Measurements from ENCODE around the gene PEX6.

PEX6 gene

DNA sequence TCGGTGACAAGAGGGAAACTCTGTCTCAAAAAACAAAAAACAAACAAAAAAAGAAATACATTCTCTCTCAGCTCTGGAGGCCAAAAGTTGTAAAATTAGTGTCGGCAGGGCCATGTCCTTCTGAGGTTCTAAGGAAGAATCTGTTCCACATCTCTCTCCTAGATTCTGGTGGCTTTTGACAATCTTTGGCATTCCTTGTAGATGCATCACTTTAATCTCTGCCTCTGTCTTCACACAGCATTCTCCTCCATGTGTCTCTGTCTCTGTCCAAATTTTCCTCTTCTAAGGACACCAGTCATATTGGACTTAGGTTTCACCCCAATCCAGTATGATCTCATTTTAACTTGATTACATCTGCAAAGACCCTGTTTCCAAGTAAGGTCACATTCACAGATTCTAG lies 14.5 kb upstream of the PEX6 start:
- DNase-seq: no peak

DNA sequence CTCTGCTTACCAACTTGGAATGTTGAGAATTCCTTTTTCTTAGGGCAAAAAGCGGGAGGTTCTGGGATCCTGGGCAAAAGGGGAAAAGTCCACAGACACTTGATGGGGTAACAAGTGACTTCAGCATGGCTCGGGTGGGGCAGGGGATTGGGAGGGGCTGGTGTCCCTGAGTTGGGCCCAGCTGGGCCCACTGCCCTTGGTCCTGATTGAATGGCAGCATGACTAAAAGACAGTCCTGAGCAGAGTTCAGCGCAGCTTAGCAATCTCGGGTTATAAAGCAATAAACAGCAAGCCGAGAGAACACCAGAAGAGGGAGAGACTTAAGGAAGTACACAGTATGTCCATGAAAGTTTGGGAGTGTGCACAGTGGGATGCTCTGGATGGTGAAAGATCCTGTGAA lies 10.9 kb upstream of the PEX6 start:
- DNase-seq: no peak

DNA sequence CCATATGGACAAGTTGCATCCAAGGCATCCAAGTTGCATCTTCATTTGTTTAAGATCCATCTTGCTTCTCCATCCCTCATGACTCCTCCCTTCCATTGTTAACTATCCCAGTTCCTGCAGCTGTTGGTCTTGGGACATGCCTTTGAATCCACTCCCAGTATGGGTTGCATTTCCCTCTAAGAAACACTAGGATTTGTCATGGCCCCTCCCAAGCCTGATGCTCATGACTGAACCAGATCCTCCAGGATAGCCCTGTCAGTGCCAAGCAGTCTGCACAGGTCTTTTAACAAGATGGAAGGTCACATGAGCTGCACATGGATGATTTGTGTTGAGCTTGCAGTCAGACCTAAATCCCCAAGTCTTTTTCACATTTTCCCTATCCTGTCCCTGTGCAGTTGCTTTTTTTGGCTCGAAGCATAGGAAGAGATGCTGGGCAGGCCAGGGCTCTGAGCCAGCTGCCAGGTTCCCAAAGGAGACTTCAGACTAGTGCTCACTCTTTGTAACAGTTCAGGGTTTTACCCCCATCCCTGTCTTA lies 9.6 kb upstream of the PEX6 start:
- no peak for DNase-seq

DNA sequence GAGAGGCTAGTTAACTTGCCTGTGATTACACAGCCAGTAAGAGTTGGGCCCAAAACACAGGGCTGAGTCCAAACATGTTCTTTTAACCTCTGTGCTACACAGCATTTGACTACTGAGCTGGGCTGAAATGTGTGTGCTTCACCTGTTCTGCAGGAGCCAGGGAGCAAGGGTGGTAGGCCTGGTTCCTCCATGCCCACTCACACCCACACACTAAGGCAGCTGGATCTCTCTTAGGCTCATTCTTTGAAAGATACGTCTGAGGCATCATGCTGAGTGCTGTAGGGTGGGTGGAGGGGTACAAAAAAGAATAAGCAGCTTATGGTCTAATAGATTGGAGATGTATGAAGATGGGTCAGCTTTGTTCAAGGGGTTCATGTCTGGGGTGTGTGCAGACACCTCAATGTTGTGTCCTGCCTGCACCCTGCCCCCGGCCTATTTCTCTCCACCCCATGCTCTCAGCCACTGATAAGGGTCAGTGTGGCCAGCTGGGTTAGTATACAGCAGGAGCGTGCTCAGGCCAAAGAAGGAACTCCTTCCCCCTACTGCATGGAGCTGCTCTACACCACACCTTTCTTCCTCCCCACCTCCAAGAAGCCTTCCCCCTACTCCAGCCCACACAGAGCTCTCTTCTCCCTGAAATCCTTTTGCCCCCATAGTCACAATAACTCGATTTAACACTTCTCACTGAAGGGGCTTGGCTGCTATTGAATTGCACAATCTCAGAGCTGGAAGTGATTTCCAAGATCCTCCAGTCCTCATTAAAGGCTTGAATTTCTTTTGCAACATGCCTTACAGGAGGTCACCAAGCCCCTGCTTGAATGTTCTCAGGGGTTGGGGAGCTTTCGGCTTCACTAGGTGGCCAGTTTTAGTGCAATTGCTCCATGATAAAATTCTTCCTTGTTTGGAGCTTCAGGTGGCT lies 8.8 kb upstream of the PEX6 start:
- no peak for DNase-seq

DNA sequence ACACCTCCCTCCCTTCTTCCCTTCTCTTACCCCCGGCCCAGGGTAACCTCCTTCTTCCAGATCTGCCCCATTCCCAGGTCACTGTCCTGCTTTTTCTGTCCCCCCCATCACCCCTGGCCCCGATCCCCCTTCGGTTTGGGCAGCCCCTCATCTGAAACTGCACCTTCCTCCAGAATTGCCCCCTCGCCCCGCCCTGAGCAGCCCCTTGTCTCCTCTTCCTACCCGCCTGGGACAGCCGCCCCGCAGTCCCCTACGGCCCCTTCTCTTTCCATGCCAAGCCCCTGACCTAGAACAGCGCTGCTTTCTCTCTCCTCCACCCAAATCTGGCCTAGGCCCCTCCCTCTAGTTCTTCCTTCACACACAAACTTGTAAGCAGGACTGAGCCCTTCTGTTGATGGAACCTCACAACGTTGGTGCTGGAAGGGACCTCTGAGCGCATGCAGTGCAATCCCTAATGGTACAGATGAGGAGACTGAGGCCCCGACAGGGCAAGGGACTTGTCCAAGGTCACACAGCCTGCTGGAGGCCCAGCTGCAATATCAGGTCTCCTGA lies 6.0 kb upstream of the PEX6 start:
- peak; percentile 53 for DNase-seq

DNA sequence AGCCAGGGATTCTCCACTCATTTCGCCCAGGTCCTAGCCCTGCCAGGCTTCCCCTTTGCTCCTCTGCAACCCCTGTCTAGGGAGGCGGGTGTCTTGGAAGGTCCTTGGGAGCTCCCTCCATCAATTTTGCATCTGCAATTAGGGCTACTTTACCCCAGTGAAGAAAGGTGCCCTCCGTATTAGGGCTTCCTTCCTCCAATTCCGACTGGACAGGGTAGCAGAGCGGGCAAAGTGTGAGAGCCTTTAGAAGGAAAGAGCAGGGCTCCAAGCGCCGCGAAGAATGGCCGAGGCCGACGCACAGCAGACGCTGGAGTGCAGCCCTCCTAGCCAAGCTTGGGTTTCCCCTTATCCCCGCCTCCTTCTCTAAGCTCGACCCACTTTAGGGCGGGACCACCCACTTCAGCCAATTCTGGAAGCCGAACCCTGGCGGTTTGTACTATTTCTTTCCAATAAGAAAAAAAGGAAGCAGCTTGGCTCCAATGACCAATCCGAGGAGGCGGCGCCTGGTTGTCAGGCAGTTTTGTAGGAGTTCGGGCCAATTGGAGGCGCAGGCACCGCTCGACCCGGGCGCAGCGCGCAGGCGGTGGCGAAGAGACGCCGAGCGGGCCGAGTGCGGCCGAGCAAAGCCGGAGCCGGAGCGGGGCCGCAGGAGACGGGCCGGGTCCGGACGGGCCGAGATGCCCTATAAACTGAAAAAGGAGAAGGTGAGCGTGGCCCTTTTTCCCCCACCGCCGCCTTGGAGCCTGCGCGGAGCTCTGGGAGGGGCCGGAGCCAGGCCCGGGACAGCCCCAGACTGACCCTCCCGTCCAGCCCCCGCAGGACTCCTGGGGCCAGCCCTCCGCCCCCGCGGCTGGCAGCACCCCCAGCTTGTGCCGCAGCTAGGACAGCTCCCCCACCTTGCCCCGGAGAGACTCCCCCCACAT lies 5.3 kb upstream of the PEX6 start, which contains the start of gene PPP2R5D:
Gene PPP2R5D, plus strand, starts transcription at position 570 of the 923 bp plus-strand sequence. Its CDS starts 108 bp downstream, at position 678.
- peak; percentile 99 for DNase-seq

DNA sequence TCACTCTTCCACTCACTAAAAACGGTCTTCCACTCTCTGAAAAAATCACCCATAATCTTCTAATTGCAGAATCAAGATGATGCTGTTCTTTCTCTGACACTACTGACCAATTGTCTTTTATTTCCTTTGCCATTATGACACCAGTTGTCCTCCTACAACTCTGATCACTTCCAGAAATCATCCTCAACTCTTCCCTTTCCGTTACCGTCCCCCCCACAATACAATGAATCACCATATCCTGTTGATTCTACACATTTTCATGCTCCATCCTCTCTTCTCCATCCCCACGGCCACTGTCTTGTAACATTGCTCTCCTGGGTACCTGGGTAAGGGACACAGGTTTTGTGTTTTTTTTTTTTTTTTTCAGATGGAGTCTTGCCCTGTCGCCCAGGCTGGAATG lies 2.9 kb upstream of the PEX6 start:
- DNase-seq: no peak

DNA sequence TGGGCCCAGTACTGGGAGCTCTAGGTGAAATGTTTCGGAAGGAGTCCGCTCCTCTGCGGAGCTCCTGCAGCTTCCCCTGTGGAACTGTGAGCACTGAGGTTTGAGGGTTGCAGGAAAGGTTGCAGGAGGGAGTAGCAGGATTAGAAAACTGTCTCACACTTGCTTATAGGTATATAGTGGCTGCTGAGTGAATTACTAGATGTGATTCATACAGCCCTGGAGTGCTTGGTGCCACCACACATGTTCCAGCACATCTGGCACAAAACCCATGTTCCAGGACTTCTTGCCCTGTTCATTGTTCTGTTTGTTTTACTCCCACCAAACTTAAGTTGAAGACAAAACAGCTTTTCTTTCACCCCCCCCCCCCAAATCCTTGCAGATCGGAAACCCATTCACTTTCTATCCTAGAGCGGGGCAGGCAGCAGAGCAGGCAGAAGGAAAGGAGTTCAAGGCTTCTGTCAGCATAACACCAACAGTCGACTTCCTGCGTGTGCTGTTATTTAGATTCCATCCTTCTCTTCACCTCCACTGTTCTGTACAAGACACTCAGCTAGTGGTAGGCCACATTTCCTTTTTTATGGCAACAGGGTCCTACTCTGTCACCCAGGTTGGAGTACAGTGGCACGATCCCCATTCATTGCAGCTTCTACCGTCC lies 669 bp upstream of the PEX6 start:
- no peak for DNase-seq

DNA sequence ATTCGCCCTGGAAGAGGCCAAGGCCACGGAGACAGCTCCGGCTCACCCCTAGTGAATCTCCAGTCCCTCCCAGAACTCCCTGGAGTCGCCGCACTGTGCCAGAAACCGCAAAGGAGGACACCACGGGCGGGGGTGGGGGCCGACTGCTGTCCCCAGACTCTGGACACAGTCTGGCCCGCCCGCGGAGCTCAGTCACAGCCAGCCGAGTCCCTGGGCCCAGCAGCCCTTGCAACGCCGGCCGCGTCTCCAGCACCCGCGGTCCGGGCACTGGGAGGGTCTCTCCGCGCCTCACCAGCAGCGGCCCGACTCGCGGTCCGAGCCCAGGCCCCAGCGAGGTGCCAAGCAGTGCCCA lies 518 bp downstream of the PEX6 start:
- DNase-seq: peak; percentile 49

DNA sequence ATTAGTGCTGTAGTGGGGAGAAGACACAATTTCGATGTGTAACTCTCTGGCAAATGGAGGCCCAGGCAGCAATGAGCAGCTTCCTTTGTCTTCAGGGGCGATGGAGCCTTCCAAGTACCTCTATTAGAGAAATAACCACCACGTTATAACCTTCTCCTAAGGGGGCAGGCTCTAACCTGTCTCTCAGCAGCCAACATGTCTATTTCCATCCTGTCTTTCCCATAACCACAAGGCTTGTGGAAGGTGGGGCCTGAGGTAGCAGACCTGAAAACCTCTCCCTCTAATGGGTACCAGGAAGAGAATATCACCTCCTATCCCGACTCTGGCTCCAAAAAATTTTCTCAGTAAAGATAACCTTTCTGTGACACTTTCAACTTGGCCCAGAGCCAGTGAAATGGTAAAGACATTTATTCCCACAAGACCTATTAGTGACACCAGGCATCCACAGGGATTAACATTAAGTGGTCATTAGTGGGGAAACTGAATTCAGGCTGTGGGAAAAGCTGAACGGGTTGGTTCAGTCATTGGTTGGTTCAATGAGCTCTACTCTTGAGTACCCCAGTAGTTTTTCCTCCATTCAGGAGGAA lies 4.0 kb downstream of the PEX6 start:
- no peak for DNase-seq

DNA sequence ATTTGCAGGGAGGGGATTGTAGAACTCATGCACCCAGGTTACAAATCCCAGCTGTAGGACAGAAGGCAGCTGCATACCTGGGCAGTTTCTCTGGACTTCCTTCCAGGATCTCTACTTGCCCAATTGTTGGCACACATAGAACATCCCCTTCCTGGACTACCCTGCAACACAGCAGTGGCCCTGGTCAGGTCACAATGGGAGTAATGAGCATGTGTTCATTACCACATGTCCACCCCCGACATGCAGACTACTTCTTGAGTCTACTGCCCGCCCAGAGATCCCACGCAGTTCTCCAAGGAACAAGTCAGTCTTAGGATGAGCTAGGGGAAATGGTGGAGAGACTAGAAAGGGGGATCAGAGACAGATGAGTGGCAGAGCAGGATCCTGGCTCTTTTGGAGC lies 5.1 kb downstream of the PEX6 start:
- DNase-seq: no peak

DNA sequence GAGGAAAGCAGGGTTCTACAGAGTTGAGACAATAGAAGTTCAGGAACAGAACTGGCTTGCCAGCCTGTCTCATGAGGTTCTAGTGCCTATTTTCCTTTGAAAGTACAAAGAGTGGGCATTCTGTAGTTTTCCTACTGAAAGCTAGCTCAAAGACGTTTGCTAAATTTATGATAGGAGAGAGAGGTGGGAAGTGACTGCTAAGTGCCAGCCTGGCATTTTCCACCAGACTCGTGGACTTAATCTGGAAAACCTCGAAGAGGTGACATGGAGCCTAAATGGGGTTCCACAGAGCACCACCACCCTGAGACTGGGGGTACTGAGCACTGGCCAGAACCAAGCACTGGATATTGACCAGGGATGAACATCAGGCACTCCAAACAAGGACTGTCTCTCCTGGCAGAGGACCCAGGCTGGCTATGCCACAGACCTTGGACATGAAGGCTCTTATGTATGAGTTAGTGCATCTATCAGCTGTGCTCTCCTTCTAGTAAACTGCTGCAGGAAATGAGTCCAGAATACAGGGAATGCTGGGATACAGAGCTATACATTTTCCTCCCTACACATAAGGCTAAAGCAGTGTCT lies 7.1 kb downstream of the PEX6 start:
- DNase-seq: no peak

DNA sequence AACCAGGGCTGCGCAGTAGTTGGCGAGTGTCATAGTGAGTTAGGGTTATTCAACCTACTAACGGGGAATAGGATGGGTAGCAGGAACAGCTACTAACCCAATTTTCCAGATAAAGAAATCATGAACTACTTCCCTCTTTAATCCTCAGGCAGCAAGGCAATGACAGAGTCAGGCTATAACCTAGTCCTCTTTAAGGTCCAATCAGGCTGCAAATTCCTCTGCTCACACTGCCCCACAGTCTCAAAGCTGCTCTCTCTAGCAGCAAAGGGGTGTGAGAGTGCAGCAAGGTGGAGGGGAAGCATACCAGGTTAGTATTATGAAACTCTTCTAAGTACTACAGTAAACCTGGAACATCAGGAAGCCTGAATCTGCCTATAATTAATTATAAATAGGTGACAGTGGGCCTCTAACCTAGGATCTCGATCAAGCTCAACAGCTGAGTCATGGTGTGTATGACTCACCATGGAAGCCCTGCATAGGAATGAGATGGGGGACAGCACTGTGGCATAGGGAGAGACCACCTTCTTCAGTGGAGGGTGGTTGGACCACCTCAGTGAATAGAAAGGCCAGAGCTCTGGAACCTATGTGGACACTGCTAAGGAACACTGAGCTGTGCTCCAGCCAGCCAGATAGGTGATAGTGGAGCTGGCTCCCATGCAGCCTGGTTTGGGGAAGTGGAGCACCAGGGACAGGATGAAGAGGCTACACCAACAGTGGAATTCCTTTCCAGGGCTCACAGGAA lies 7.9 kb downstream of the PEX6 start:
- no peak for DNase-seq

DNA sequence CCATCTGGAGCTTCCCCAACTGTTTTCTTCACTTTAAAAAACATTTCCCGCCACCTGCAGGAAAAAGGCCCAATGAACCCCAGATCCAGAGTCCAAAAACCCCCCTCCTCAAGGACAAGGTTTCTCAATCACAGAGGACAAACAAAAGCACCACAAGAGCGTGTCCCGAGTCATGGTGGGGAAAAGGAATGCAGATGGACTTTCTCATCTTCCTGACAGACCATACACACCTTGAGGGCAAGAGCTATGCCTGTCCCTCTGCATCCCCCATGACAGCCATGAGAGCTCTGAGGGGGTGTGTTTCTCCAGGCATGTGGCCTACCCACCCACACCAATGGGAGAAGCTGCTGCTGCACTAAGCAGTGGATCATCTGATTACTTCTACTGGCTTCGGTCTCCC lies 9.0 kb downstream of the PEX6 start:
- DNase-seq: no peak

DNA sequence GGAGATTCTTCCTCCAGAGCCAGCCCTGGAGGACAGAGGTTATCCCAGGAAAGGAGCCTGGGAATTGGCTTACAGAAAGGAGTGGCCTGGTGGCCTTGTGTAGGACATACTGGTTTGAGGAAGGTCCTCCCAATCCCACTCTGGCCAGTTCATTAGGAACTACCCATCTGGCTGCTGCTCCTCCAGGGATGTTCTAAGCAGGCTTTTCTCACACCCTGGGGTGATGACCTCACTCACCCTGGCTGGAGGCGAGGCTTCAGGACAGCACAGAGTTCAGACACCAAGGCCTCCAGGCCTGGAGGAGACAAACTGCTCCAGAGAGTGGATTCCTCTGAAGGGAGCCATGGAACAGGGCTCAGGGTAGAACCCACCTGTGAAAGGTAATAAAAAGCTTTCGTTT lies 9.6 kb downstream of the PEX6 start:
- no peak for DNase-seq

DNA sequence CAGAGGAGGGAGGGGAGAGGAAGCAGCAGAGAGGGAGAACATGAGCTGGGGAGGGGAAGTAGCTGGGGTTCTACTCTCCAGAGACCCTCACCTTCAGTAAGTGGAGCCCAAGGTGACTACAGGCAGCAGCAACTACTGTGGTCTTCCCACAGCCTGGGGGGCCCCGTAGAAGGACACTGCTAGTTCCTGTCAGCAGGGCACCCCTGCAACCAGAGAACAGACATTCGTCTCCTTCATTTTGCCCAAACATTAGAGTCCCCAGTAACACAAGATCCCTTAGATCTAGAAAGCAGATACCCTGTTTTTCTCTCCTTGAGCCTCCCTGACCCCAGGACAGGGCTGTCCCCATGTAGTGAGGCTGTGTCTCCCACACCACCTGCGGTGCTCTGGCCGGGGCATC lies 10.2 kb downstream of the PEX6 start:
- no peak for DNase-seq

DNA sequence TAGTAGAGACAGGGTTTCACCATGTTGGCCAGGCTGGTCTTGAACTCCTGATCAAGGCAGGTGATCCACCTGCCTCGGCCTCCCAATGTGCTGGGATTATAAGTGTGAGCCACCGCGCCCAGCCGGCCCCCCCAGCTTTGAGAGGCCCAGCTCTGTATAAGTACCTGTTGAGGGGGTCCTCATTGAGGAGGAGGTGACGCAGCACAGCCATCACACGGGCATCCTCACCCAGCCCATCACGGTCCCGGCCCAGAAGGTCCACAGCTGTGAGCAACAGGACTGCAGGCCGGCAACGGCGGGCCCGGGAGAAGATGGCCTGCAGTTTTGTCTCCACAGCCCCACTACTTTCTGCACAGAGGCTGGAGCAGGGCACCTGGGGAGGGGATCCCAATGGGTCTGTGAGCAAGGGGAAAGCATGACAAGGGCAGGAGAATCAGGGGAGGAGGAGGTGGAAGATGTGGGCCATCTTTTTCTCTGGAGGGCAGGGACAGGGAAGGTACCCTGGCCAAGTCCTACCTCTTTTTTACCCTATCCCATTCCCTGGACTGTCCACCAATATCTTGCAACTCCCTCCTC lies 10.8 kb downstream of the PEX6 start:
- no peak for DNase-seq

DNA sequence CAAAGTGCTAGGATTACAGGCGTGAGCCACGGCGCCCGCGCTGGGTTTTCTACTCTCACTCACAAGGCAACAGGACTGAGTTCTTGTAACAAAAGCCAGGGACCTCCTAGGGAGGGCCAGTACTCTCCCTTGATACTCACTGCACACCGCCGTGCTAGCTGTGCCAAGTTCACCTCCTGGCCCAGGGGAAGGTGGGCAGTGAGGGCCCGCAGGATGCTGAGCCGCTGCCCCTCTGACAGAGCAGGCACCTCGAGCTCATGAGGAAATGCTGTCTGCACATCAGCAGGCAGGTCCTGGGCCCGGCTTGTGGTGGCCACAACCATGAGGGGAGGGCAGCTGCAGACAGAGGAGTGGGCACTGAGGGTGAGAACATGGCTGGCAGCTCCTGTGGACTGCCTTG lies 11.8 kb downstream of the PEX6 start:
- DNase-seq: no peak

DNA sequence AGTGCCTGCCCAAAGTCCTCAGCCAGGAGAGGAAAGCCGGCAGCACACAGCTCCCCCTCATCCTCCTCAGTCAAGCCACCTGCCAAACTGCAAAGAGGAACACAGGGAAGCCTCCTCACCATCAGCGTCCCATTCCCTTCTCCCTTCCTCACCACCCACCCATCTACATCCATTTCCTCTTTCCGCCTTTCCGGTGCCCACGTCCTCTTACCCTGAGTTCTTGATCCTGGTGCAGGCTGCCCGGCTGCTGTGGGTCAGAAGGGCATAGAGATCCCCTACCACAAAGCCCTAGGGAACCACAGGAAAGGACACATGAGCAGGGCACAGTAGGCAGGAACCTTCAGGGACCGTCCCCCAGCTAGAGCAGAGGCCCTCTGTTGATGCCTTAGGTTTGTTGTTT lies 12.4 kb downstream of the PEX6 start:
- no peak for DNase-seq

DNA sequence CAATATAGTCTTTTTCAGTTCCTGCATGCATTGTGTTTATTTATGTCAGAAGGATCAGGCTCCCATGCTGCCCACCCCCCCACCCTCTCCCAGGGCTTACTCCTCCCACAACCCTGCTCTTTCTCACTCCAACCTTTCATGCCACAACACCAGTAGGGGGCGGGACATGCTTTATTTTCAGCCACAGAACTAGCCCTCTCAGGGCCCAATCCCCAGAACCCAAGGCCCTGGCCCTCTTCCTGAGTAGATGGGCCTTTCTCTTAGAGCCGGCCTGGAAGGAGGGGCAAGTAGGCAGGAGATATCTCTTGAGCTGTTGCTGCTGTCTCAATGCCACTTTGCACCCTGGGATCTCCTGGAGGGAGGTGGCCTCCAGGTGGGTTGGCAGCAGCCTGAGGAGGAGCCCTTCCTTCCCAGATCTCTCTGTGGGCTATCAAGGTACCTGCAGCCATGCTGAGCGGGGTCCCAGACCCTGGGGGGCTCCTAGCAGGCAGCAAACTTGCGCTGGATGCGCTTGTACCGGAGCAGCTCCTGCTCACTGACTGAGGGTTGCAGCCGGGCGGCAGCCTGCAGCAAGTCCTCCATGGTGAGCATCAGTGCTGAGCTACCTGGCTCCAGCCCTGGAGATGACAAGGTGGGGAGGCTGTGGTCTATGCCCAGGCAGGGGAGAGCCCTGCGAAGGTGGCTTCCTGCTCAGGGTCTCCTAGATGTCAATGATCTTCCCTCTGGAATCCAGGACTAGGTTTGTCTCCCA lies 15.0 kb downstream of the PEX6 start:
- DNase-seq: no peak
